GM18873 (cell line): ENCODE results near the gene MYCBP2.
"Not testable (repeated sequence)": the region's sequence is repeated elsewhere in the genome, so short reads cannot be mapped to it uniquely, and the experiment has no call there.

ENCODE experiments used
- ATAC-seq: cut with Tn5 transposase; IDR thresholded peaks from one replicate; pipeline ENCODE4 v1.9.1; 2021; ENCODE audit warnings: mild to moderate bottlenecking, moderate library complexity, moderate number of reproducible peaks; ENCODE audit not compliant: unreplicated experiment, low FRiP score

The MYCBP2 gene

GRCh38 chr13:77339408-77339807 is 12.5 kb upstream of the MYCBP2 start:
- ATAC-seq: peak; percentile 56

GRCh38 chr13:77338961-77339401 is 12.1 kb upstream of the MYCBP2 start:
- peak; percentile 55 for ATAC-seq

GRCh38 chr13:77338329-77338728 is 11.4 kb upstream of the MYCBP2 start:
- no peak for ATAC-seq

GRCh38 chr13:77337159-77337558 is 10.3 kb upstream of the MYCBP2 start:
- ATAC-seq: no peak

GRCh38 chr13:77335543-77335942 is 8.6 kb upstream of the MYCBP2 start:
- ATAC-seq: no peak

- ATAC-seq: no peak
These were observed 6.7 kb upstream of the MYCBP2 start for GRCh38 chr13:77333594-77333993.

GRCh38 chr13:77331421-77331820 is 4.5 kb upstream of the MYCBP2 start:
- no peak for ATAC-seq

GRCh38 chr13:77329911-77330584 is 3.2 kb upstream of the MYCBP2 start:
- ATAC-seq: no peak

GRCh38 chr13:77329133-77329910 is 2.4 kb upstream of the MYCBP2 start:
- ATAC-seq: peak; percentile 70

- peak; percentile 4 for ATAC-seq
These were observed 1.9 kb upstream of the MYCBP2 start for GRCh38 chr13:77328819-77329132.

- no peak for ATAC-seq
These were observed 1.4 kb downstream of the MYCBP2 start for GRCh38 chr13:77325371-77325980.

- ATAC-seq: no peak
These were observed 3.0 kb downstream of the MYCBP2 start for GRCh38 chr13:77323858-77324257.

- no peak for ATAC-seq
These were observed 7.4 kb downstream of the MYCBP2 start for GRCh38 chr13:77319536-77319935.

- ATAC-seq: no peak
These were observed 8.2 kb downstream of the MYCBP2 start for GRCh38 chr13:77318741-77319140.

GRCh38 chr13:77316430-77316829 is 10.5 kb downstream of the MYCBP2 start:
- ATAC-seq: no peak

- ATAC-seq: not testable (repeated sequence)
These were observed 11.4 kb downstream of the MYCBP2 start for GRCh38 chr13:77315509-77315908.

GRCh38 chr13:77313923-77314322 is 13.0 kb downstream of the MYCBP2 start:
- ATAC-seq: no peak

- ATAC-seq: no peak
These were observed 14.6 kb downstream of the MYCBP2 start for GRCh38 chr13:77312311-77312710.

- ATAC-seq: no peak
These were observed 16.2 kb downstream of the MYCBP2 start for GRCh38 chr13:77310579-77311279.

- ATAC-seq: no peak
These were observed 16.7 kb downstream of the MYCBP2 start for GRCh38 chr13:77310161-77310560.

- ATAC-seq: no peak
These were observed 17.6 kb downstream of the MYCBP2 start for GRCh38 chr13:77309254-77309653.
